Neural cell (in vitro differentiated cells): ENCODE data around the gene PHLPP1. TPM values are rescaled to one million over a fixed set of nuclear protein-coding genes. Genes with fewer than 3 reads are reported as not detected.

Source experiments
- H2AFZ ChIP-seq: fragments of 200-600, 300-800 bp; sonication (generic), shearing (Covaris generic); 2 replicates; pipeline ENCODE4 v1.6.0; 2014; ENCODE audit warnings: low read depth, mild to moderate bottlenecking, antibody characterized with exemption, low read length, moderate library complexity
- H3F3A ChIP-seq: fragments of 200-600 bp; shearing (Covaris generic); 2 replicates; pipeline ENCODE4 v1.6.1; 2016; ENCODE audit warnings: mild to moderate bottlenecking, moderate library complexity, mixed read lengths, antibody characterized with exemption, low read length; ENCODE audit not compliant: insufficient read depth, poor library complexity, severe bottlenecking
- H3K27ac ChIP-seq: fragments of 200-600, 300-800 bp; sonication (generic), shearing (Covaris generic); 2 replicates; pipeline ENCODE4 v1.5.1; 2014; ENCODE audit warnings: mild to moderate bottlenecking, low read length, moderate library complexity
- H3K27me3 ChIP-seq: fragments of 300-800, 200-600 bp; sonication (generic), shearing (Covaris generic); 2 replicates; pipeline ENCODE4 v1.6.0; 2014; ENCODE audit warnings: mild to moderate bottlenecking, low read depth, low read length, moderate library complexity; ENCODE audit not compliant: insufficient read depth
- H3K36me3 ChIP-seq: fragments of 300-800, 200-600 bp; sonication (generic), shearing (Covaris generic); 2 replicates; pipeline ENCODE4 v1.5.1; 2014; ENCODE audit warnings: mild to moderate bottlenecking, antibody characterized with exemption, low read length, moderate library complexity; ENCODE audit not compliant: insufficient read depth
- H3K4me2 ChIP-seq: fragments of 300-800, 200-600 bp; sonication (generic), shearing (Covaris generic); 2 replicates; pipeline ENCODE4 v1.6.0; 2014; ENCODE audit warnings: mild to moderate bottlenecking, low read length
- H3K4me3 ChIP-seq: fragments of 300-800, 200-600 bp; sonication (generic), shearing (Covaris generic); 2 replicates; pipeline ENCODE4 v1.5.1; 2014; ENCODE audit warnings: mild to moderate bottlenecking, low read length, moderate library complexity
- H3K79me2 ChIP-seq: fragments of 200-600 bp; shearing (Covaris generic); replicated peaks from 2 replicates; pipeline ENCODE4 v1.6.0; 2014; ENCODE audit warnings: mild to moderate bottlenecking, low read length, moderate library complexity; ENCODE audit not compliant: insufficient read depth
- H3K9ac ChIP-seq: fragments of 300-800, 200-600 bp; sonication (generic), shearing (Covaris generic); 2 replicates; pipeline ENCODE4 v1.6.1; 2016; ENCODE audit warnings: mild to moderate bottlenecking, low read length, mixed read lengths
- H3K9me2 ChIP-seq: fragments of 200-600 bp; shearing (Covaris generic); 2 replicates; pipeline ENCODE4 v1.6.1; 2016; ENCODE audit warnings: mild to moderate bottlenecking, low read length, mixed read lengths; ENCODE audit not compliant: insufficient read depth
- H3K9me3 ChIP-seq: fragments of 200-600, 300-800 bp; sonication (generic), shearing (Covaris generic); 2 replicates; pipeline ENCODE4 v1.6.1; 2016; ENCODE audit warnings: mild to moderate bottlenecking, mixed run types, low read length, moderate library complexity, mixed read lengths
- H4K20me1 ChIP-seq: fragments of 200-600 bp; shearing (Covaris generic); 2 replicates; pipeline ENCODE4 v1.6.1; 2016; ENCODE audit warnings: mild to moderate bottlenecking, mixed run types; ENCODE audit not compliant: insufficient read depth
- EP300 ChIP-seq: fragments of 450-650 bp; conservative IDR thresholded peaks from 2 replicates; pipeline ENCODE4 v1.6.1; 2014; ENCODE audit warnings: antibody characterized with exemption, mild to moderate bottlenecking, moderate library complexity; ENCODE audit not compliant: poor library complexity, severe bottlenecking
- EZH2 ChIP-seq: fragments of 200-600, 300-800 bp; shearing (Covaris generic), sonication (generic); IDR thresholded peaks from 2 replicates; pipeline ENCODE4 v1.6.1; 2014; ENCODE audit warnings: antibody characterized with exemption, low read length, borderline replicate concordance, mild to moderate bottlenecking; ENCODE audit not compliant: insufficient read depth, poor library complexity, severe bottlenecking
- MXI1 ChIP-seq: fragments of 450-650 bp; conservative IDR thresholded peaks from 2 replicates; pipeline ENCODE4 v1.6.1; 2014; ENCODE audit warnings: antibody characterized with exemption, mild to moderate bottlenecking; ENCODE audit not compliant: poor library complexity, severe bottlenecking
- POLR2AphosphoS5 ChIP-seq: IDR thresholded peaks from 2 replicates; pipeline ENCODE4 v1.6.1; 2012
- RAD21 ChIP-seq: fragments of 450-650 bp; conservative IDR thresholded peaks from 2 replicates; pipeline ENCODE4 v1.6.1; 2014; ENCODE audit warnings: antibody characterized with exemption, mild to moderate bottlenecking, moderate library complexity
- REST ChIP-seq: IDR thresholded peaks from 2 replicates; pipeline ENCODE4 v1.6.1; 2012; ENCODE audit warnings: borderline replicate concordance
- SMC3 ChIP-seq: fragments of 450-650 bp; conservative IDR thresholded peaks from 2 replicates; pipeline ENCODE4 v1.6.1; 2014; ENCODE audit warnings: antibody characterized with exemption, mild to moderate bottlenecking, moderate library complexity; ENCODE audit not compliant: poor library complexity
- TAF1 ChIP-seq: IDR thresholded peaks from 2 replicates; pipeline ENCODE4 v1.6.1; 2012; ENCODE audit warnings: low read depth
- polyA plus RNA-seq: library from polyadenylated mRNA; depleted of rRNA; stranded (reverse); fragments of >200 nt; gene quantifications from 2 replicates; pipeline ENCODE4 v1.2.3, GENCODE V29; 2014
- TF ChIP-seq, protein P1 (sequence below): fragments of 450-650 bp; IDR thresholded peaks from 2 replicates; pipeline ENCODE4 v1.5.1; 2014; ENCODE audit warnings: antibody characterized with exemption, mild to moderate bottlenecking, moderate library complexity; ENCODE audit not compliant: poor library complexity, severe bottlenecking

Gene PHLPP1
- polyA plus RNA-seq, 1 donor from 2014 or later, result 4.5 TPM

- TF ChIP-seq REST, result no peak
- no peak for TF ChIP-seq RAD21
These were observed 112.8 kb downstream of the PHLPP1 start (continued) for GRCh38 chr18:62828091-62828640.

DNA sequence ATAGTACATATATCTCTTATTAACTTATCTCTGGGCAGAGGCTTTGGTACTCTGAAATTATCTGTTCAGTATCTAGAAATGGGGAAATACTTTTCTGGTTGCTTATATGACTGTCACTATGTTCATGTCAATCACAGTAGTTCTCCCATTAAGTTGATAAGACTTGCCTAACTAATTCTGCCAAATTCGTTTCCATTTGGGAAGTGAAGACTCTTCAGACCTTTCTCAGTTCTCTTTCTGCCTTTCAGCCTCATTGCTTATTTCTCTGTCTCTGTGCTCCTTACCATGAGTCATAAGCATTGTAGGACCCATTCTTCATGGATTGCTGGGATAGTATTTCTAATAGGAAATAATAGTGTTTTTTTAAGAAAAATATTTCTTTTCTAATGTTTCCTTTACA is 113.5 kb downstream of the PHLPP1 start:
- TF ChIP-seq POLR2AphosphoS5, result no peak
- no peak for TF ChIP-seq TAF1
- TF ChIP-seq RAD21, result no peak
- TF ChIP-seq REST, result no peak
- no peak for TF ChIP-seq EZH2
- TF ChIP-seq EP300, result no peak
- TF ChIP-seq MXI1, result no peak
- TF ChIP-seq, protein P1, sequence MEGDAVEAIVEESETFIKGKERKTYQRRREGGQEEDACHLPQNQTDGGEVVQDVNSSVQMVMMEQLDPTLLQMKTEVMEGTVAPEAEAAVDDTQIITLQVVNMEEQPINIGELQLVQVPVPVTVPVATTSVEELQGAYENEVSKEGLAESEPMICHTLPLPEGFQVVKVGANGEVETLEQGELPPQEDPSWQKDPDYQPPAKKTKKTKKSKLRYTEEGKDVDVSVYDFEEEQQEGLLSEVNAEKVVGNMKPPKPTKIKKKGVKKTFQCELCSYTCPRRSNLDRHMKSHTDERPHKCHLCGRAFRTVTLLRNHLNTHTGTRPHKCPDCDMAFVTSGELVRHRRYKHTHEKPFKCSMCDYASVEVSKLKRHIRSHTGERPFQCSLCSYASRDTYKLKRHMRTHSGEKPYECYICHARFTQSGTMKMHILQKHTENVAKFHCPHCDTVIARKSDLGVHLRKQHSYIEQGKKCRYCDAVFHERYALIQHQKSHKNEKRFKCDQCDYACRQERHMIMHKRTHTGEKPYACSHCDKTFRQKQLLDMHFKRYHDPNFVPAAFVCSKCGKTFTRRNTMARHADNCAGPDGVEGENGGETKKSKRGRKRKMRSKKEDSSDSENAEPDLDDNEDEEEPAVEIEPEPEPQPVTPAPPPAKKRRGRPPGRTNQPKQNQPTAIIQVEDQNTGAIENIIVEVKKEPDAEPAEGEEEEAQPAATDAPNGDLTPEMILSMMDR, result no peak
- TF ChIP-seq SMC3, result no peak
- H3F3A ChIP-seq, result no peaks in the 10 kb centered on the region
- H2AFZ ChIP-seq, result no peak overlapping the region
- no peaks in the 10 kb centered on the region for H3K27me3 ChIP-seq
- peaks cover 15% of the 10 kb centered on the region for H3K79me2 ChIP-seq
- H3K4me2 ChIP-seq, result no peak overlapping the region
- no peak overlapping the region for H3K9ac ChIP-seq
- no peaks in the 10 kb centered on the region for H3K36me3 ChIP-seq
- no peak overlapping the region for H3K27ac ChIP-seq
- no peaks in the 10 kb centered on the region for H3K9me2 ChIP-seq
- H3K4me3 ChIP-seq, result no peak overlapping the region
- no peaks in the 10 kb centered on the region for H3K9me3 ChIP-seq
- H4K20me1 ChIP-seq, result no peaks in the 10 kb centered on the region
